Body of pancreas (tissue), 4 donors: ENCODE results near the gene KDM2A.

ENCODE experiments used
- POLR2A ChIP-seq, 3 donors: fragments of 450-650 bp; IDR thresholded peaks; one replicate each; pipeline ENCODE4 v1.6.1; 2016; ENCODE audit warnings: antibody characterized with exemption in 3 of 3, mild to moderate bottlenecking in 2 of 3
- TF ChIP-seq, protein P1 (sequence below), 7 experiments: fragments of 450-650 bp in 4 of 7; fragments of 200-600 bp in 3 of 7; sonication (generic) in 3 of 7; IDR thresholded peaks; one replicate each; pipeline ENCODE4 v1.5.1; 2016 to 2019; ENCODE audit warnings: antibody characterized with exemption in 7 of 7

DNA sequence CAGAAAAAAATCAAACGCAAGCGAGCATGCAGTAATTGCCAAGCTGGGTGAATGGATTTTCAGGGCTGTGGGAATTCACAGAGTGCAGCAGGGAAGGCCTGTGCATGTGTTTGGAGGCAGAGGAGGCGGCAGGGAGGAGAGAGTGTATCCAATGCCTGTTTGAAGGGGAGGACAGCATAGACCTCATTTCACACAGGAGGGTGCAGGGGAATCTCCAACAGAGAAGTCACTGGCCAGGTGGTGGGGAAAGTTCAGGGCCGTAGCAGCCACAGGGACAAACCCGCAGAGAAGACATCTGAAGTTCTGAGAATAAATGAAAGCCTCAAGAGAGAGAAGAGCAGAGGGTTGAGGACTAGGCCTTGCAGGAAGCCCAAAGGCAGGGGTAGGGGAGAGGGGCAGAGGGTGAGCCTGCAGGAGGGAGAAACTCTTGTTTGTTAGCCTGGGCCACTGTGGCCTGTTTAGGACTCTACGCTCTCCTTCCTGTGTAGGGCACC is 19.2 kb upstream of the KDM2A start:
- no peak for TF ChIP-seq POLR2A (IDR thresholded peaks at IDR 0.05)
- TF ChIP-seq, protein P1, sequence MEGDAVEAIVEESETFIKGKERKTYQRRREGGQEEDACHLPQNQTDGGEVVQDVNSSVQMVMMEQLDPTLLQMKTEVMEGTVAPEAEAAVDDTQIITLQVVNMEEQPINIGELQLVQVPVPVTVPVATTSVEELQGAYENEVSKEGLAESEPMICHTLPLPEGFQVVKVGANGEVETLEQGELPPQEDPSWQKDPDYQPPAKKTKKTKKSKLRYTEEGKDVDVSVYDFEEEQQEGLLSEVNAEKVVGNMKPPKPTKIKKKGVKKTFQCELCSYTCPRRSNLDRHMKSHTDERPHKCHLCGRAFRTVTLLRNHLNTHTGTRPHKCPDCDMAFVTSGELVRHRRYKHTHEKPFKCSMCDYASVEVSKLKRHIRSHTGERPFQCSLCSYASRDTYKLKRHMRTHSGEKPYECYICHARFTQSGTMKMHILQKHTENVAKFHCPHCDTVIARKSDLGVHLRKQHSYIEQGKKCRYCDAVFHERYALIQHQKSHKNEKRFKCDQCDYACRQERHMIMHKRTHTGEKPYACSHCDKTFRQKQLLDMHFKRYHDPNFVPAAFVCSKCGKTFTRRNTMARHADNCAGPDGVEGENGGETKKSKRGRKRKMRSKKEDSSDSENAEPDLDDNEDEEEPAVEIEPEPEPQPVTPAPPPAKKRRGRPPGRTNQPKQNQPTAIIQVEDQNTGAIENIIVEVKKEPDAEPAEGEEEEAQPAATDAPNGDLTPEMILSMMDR (IDR thresholded peaks at IDR 0.05): no peak
